SU-DHL-6 (cell line): ENCODE measurements around the gene ZDHHC11B.
"Not testable (repeated sequence)": the region's sequence is repeated elsewhere in the genome, so short reads cannot be mapped to it uniquely, and the experiment has no call there.

Source experiments
- CTCF ChIP-seq: fragments of 200-600 bp; sonication (generic); IDR thresholded peaks from one replicate; pipeline ENCODE4 v1.5.1; 2017; ENCODE audit warnings: antibody characterized with exemption, mild to moderate bottlenecking, low read length, moderate library complexity; ENCODE audit not compliant: insufficient read depth, poor library complexity, severe bottlenecking
- EZH2phosphoT487 ChIP-seq: fragments of 200-600 bp; sonication (generic), shearing (Covaris generic); conservative IDR thresholded peaks from 2 replicates; pipeline ENCODE4 v1.6.1; 2018; ENCODE audit warnings: mild to moderate bottlenecking, antibody characterized with exemption, low read length, moderate library complexity, mixed read lengths

GRCh38 chr5:771841-772546 is 12.5 kb downstream of the ZDHHC11B start:
- not testable (repeated sequence) for TF ChIP-seq CTCF, EZH2phosphoT487
